Measurements from ENCODE around the gene MRGPRD. TPM values are rescaled to one million over a fixed set of nuclear protein-coding genes. Genes with fewer than 3 reads are reported as not detected.

MRGPRD gene
- total RNA-seq, 1 donor from 2014 or later = not detected

DNA sequence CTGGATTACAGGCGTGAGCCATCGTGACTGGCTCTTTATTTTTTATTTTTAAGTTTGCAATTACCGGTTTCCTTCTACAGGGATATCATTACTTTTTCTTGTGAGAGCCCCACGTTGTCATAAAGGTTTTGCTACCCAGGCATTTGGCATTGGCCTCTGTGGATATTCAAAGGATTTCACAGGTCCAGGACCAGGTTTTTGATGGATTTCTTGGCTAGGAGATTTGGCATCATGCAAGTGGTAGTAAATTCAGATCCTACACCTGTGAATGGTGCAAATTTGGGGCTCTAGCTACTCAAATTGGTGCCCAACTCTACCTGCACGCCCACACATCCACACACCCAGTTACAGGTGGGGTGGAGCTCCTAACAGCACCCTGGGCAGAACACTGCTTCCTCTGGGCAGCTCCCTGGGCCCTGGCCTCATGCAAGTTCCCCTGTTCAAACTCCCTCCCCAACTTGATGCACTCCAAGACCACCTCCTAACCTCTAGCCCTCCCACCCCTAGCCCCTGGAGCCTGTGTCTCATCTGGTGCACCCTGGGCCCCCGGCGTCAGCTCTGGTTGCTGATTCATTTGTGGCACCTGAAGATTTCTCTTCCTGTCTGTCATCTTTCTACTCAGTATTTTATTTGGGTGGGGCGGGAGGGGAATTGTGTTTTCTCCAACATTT lies 9.3 kb upstream of the MRGPRD start:
- Mint-ChIP-seq H3K4me3 (ENCODE audit: unreplicated experiment) (no peak overlapping the region), H3K9me3 (ENCODE audit: unreplicated experiment) (peaks cover 7% of the 10 kb centered on the region), H3K36me3 (ENCODE audit: low read depth, unreplicated experiment) (peaks cover 8% of the 10 kb centered on the region)

DNA sequence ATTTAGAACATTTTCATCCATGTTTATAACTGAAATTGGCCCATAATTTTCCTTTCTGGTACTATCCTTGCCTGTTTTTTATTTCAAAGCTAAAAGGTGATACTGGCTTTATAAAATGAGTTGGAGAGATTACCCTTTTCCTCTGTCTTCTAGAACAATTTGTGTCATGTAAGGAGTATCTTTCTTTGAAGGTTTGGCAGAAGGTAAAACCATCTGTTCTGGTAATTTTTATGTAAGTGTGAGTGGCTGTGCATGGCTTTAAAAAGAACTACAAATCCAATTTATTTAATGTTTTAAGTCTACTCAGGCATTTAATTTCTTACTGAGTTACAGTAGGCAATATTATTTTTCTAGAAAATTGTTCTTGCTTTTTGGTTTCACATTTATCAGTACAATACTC lies 7.7 kb upstream of the MRGPRD start:
- peaks cover 8% of the 10 kb centered on the region for H3K36me3 Mint-ChIP-seq (ENCODE audit: low read depth, unreplicated experiment)
- H3K4me1 Mint-ChIP-seq (ENCODE audit: unreplicated experiment) = peaks cover 2% of the 10 kb centered on the region
- TF ChIP-seq, protein P1, sequence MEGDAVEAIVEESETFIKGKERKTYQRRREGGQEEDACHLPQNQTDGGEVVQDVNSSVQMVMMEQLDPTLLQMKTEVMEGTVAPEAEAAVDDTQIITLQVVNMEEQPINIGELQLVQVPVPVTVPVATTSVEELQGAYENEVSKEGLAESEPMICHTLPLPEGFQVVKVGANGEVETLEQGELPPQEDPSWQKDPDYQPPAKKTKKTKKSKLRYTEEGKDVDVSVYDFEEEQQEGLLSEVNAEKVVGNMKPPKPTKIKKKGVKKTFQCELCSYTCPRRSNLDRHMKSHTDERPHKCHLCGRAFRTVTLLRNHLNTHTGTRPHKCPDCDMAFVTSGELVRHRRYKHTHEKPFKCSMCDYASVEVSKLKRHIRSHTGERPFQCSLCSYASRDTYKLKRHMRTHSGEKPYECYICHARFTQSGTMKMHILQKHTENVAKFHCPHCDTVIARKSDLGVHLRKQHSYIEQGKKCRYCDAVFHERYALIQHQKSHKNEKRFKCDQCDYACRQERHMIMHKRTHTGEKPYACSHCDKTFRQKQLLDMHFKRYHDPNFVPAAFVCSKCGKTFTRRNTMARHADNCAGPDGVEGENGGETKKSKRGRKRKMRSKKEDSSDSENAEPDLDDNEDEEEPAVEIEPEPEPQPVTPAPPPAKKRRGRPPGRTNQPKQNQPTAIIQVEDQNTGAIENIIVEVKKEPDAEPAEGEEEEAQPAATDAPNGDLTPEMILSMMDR (IDR thresholded peaks at IDR 0.05; ENCODE audit: unreplicated experiment) = no peak
- peaks cover 7% of the 10 kb centered on the region for H3K9me3 Mint-ChIP-seq (ENCODE audit: unreplicated experiment)
- no peak overlapping the region for H3K4me3 Mint-ChIP-seq (ENCODE audit: unreplicated experiment)
- DNase-seq (ENCODE audit: low spot score) = no peak
- no peak overlapping the region for H3K27ac Mint-ChIP-seq (ENCODE audit: unreplicated experiment)
- peaks cover 2% of the 10 kb centered on the region for H3K27me3 Mint-ChIP-seq (ENCODE audit: unreplicated experiment)

More for the DNA sequence above, 9.3 kb upstream of the MRGPRD start:
- Mint-ChIP-seq H3K4me1 (ENCODE audit: unreplicated experiment) (peaks cover 2% of the 10 kb centered on the region), H3K27me3 (ENCODE audit: unreplicated experiment) (peaks cover 2% of the 10 kb centered on the region), H3K27ac (ENCODE audit: unreplicated experiment) (no peak overlapping the region)
- TF ChIP-seq, protein P1 (IDR thresholded peaks at IDR 0.05; ENCODE audit: unreplicated experiment) = no peak
- DNase-seq (ENCODE audit: low spot score) = no peak

DNA sequence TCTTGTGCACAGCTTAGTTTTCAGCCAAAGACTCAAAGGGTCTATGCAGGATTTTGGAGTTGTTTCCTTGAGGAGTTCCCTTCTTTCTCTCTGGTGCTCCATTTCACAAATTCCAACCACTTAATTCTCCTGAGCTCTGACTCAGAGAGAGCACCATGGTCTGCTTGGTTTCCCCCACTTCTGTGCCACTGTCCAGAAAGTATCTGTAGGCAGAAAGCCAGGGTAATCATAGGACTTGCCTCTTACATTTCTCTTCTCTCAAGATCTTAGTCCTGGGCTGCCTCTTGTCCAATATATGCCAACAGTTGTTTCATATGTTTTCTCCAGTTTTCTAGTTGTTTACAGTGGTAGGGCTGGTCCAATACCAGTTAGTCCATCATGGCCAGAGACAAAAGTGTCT lies 6.4 kb upstream of the MRGPRD start:
- TF ChIP-seq, protein P1 (IDR thresholded peaks at IDR 0.05; ENCODE audit: unreplicated experiment) = no peak
- peaks cover 2% of the 10 kb centered on the region for H3K27me3 Mint-ChIP-seq (ENCODE audit: unreplicated experiment)
- H3K36me3 Mint-ChIP-seq (ENCODE audit: low read depth, unreplicated experiment) = peaks cover 8% of the 10 kb centered on the region
- no peak overlapping the region for H3K27ac Mint-ChIP-seq (ENCODE audit: unreplicated experiment)
- no peak overlapping the region for H3K4me3 Mint-ChIP-seq (ENCODE audit: unreplicated experiment)
- H3K9me3 Mint-ChIP-seq (ENCODE audit: unreplicated experiment) = peaks cover 7% of the 10 kb centered on the region
- DNase-seq (ENCODE audit: low spot score) = no peak
- H3K4me1 Mint-ChIP-seq (ENCODE audit: unreplicated experiment) = no peaks in the 10 kb centered on the region

DNA sequence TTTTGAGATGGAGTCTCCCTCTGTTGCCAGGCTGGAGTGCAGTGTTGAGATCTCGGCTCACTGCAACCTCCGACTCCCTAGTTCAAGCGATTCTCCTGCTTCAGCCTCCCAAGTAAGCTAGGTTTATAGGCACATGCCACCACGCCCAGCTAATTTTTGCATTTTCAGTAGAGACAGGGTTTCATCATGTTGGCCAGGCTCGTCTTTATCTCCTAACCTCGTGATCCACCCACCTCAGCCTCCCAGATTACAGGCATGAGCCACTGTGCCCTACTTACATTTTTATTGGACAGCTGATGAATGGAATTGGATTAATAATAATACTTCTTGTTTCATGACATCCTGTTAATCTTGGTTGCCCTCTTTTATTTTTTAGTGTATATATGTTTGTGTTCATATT lies 3.0 kb upstream of the MRGPRD start:
- Mint-ChIP-seq H3K27me3 (ENCODE audit: unreplicated experiment) (peaks cover 2% of the 10 kb centered on the region), H3K36me3 (ENCODE audit: low read depth, unreplicated experiment) (peaks cover 8% of the 10 kb centered on the region), H3K4me3 (ENCODE audit: unreplicated experiment) (no peak overlapping the region), H3K4me1 (ENCODE audit: unreplicated experiment) (peaks cover 3% of the 10 kb centered on the region), H3K9me3 (ENCODE audit: unreplicated experiment) (peaks cover 7% of the 10 kb centered on the region), H3K27ac (ENCODE audit: unreplicated experiment) (no peak overlapping the region)
- no peak for DNase-seq (ENCODE audit: low spot score)
- TF ChIP-seq, protein P1 (IDR thresholded peaks at IDR 0.05; ENCODE audit: unreplicated experiment) = no peak

DNA sequence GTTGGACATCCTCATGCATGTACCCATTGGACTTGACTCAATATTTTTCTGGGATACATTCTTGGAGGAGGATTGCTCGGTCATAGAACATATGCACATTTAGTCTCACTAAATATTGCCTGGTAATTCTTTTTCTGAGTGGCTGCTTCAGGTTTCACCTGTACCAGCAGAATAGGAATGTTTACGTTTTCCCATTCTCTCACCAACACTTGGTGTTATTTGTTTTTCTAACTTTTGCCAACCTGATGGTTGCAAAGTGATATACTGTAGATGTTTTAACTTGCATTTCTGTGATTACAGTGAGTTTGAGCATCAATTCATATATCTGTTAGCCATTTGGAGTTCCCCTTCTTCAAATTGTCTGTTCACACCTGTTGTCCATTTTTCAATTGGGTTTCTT lies 1.3 kb upstream of the MRGPRD start:
- H3K27ac Mint-ChIP-seq (ENCODE audit: unreplicated experiment) = no peak overlapping the region
- H3K9me3 Mint-ChIP-seq (ENCODE audit: unreplicated experiment) = peaks cover 7% of the 10 kb centered on the region
- no peak overlapping the region for H3K4me3 Mint-ChIP-seq (ENCODE audit: unreplicated experiment)
- H3K4me1 Mint-ChIP-seq (ENCODE audit: unreplicated experiment) = peaks cover 4% of the 10 kb centered on the region
- no peak for DNase-seq (ENCODE audit: low spot score)
- TF ChIP-seq, protein P1 (IDR thresholded peaks at IDR 0.05; ENCODE audit: unreplicated experiment) = no peak
- H3K27me3 Mint-ChIP-seq (ENCODE audit: unreplicated experiment) = peaks cover 2% of the 10 kb centered on the region
- H3K36me3 Mint-ChIP-seq (ENCODE audit: low read depth, unreplicated experiment) = peaks cover 4% of the 10 kb centered on the region
